SK-MEL-5 (cell line): ENCODE data around the gene DDX23. TPM values are rescaled to one million over a fixed set of nuclear protein-coding genes. Genes with fewer than 3 reads are reported as not detected.
"Not testable (repeated sequence)": the region's sequence is repeated elsewhere in the genome, so short reads cannot be mapped to it uniquely, and the experiment has no call there.

ENCODE experiments used
- DNase-seq: peaks from one replicate; pipeline ENCODE4 v3.0.0-alpha.2; 2016; ENCODE audit warnings: low read depth, low spot score
- in situ Hi-C: cut with HindIII; loops from 2 replicates; pipeline ENCODE4 v1.10.0; 2016; ENCODE audit warnings: low sequenced_read_pairs, high pct_unique_total_duplicates, low pct_unique_long_range_greater_than_20kb
- total RNA-seq: library from RNA; depleted of rRNA; stranded (reverse); fragments of >200 nt; shearing (Covaris generic); gene quantifications from 2 replicates; pipeline ENCODE4 v1.2.3, GENCODE V29; 2014

Gene DDX23
- total RNA-seq, 1 experiment from 2014 or later: 86.4 TPM

- no peak for DNase-seq
- in situ Hi-C loops: no loop called here
These were observed 14.2 kb upstream of the DDX23 start for GRCh38 chr12:48866052-48866711.

DNA sequence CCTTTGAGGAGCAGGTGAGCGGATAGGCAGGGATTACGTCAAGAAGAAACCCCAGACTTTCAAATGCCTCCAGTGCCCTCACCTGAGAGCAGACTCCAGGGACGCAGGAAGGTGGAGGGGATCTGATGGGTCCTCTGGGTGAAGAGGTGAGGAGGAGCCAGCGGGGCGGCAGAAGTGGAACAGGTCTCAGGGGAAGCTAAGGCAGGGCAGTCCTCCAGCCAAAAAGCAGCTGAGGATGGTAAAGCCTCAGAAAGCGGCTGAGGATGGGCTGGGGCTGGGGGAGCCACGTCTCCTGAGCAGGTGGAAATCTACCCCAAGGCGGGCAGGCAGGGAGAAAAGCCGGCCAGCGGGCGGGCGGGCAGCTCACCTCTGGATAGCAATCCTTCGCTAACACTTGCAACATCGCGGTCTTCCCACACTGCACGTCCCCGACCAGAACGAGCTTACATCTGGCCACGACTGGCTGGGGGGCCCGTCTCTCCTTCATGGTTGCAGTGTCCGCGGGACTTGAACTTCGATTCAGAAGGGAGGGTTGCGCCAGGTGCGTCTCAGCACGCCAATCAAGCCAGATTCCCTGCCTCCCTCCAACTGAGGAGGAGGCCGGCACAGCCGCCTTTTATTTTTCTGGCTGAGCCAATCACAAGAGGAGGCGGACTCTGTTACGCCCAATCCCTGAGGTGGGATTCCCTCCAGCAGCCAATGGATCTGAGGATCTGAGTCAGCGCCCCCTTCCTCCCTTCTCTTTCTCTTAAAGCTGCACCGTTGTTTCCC lies 13.5 kb upstream of the DDX23 start, which contains the start of gene RND1:
Gene RND1, minus strand, starts transcription at position 590 of the 771 bp plus-strand sequence. Its CDS starts 103 bp downstream, at position 487.
- peak; percentile 93 for DNase-seq
- in situ Hi-C loops: no loop called here

DNA sequence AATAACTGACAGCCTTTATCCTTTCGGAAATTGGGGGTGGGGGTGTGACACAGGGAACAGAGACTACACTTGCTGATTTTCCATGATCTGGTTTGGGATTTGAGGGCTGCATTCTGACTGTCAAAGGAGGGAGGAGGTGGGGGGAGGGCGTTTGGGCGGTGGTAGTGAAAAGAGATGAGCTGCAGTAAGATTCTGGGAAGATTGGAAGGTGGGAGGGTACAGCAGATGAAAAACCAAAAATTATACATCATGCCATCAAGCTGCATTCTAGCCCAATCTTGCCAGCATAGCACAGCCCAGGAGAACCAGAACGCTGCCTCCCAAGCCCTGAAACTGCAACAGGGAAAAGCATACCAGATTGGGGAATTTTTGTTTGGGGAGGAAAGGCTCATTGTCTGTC lies 11.3 kb upstream of the DDX23 start:
- no peak for DNase-seq
- in situ Hi-C loops: no loop called here

- in situ Hi-C loops: no loop called here
- DNase-seq: no peak
These were observed 10.8 kb upstream of the DDX23 start for GRCh38 chr12:48862760-48863159.

GRCh38 chr12:48861111-48861510 lies 9.1 kb upstream of the DDX23 start:
- in situ Hi-C loops: no loop called here
- no peak for DNase-seq

GRCh38 chr12:48860236-48860635 lies 8.3 kb upstream of the DDX23 start:
- in situ Hi-C loops, DNase-seq: not testable (repeated sequence)

DNA sequence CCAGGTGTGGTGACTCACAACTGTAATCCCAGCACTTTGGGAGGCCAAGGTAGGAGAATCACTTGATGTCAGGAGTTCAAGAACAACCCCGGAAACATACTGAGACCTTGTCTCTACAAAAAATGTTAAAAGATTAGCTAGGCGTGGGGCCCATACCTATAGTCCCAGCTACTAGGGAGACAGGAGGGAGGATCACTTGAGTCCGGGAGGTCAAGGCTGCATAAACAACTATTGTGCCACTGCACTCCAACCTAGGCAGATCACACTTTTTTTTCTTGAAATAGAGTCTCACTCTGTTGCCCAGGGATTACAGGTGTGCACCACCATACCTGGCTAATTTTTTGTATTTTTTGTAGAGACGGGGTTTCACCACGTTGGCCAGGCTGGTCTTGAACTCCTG lies 7.6 kb upstream of the DDX23 start:
- no peak for DNase-seq
- in situ Hi-C loops: no loop called here

DNA sequence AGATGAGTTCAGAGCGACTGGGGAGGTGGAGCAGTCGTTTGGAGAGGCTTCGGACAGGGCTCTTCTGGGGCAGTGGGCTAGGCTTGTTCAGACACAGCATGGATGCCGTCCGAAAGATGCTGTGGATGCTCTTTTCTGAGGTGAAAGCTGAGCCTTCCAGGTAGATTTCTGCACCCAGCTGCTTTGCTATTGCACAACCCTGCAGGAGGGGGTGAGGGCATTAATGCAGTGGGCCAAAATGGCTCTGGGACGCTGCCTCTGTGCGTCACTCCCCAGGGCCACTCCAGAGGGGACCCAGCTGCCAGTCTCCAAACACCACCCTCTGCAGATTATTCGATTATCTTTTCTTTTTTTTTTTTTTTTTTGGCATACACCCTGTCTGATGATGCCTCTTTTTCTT lies 6.1 kb upstream of the DDX23 start:
- in situ Hi-C loops: no loop called here
- no peak for DNase-seq

GRCh38 chr12:48857278-48857994 lies 5.5 kb upstream of the DDX23 start:
- in situ Hi-C loops: no loop called here
- no peak for DNase-seq

DNA sequence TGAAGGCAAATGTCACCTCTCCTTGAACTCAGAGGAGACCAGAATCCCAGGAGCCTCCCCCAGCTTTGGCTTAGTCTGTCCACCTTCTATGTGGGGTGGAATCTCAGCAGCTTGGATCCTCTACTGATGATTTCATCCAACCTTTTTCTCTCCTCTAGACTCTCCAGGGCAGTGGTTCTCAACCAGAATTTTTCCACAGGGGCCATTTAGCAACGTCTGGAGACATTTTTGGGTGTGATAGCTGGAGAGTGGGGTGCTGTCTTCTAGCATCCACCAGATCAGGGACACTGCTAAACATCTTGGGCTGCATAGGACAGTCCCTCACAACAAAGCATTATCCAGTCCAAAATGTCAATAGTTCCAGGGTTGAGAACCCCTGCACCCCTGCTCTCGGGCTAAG lies 4.4 kb upstream of the DDX23 start:
- in situ Hi-C loops: no loop called here
- no peak for DNase-seq

DNA sequence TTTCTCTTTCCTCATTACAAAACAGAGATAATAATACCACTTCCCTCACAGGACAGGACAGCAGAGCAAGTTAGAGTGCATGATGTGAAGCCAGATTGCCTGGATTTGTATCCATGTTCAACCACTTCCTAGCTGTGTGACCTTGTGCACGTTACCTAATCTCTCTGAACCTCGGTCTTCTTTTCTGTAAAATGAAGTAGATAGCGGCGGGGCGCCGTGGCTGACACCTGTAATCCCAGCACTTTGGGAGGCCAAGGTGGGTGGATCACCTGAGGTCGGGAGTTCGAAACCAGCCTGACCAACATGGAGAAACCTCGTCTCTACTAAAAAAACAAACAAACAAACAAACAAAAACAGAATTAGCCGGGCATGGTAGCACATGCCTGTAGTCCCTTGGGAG lies 3.0 kb upstream of the DDX23 start:
- DNase-seq: not testable (repeated sequence)

GRCh38 chr12:48854488-48854887 lies 2.5 kb upstream of the DDX23 start:
- DNase-seq: no peak
- in situ Hi-C loops: no loop called here

More for the DNA sequence above, 3.0 kb upstream of the DDX23 start:
- in situ Hi-C loops: not testable (repeated sequence)

DNA sequence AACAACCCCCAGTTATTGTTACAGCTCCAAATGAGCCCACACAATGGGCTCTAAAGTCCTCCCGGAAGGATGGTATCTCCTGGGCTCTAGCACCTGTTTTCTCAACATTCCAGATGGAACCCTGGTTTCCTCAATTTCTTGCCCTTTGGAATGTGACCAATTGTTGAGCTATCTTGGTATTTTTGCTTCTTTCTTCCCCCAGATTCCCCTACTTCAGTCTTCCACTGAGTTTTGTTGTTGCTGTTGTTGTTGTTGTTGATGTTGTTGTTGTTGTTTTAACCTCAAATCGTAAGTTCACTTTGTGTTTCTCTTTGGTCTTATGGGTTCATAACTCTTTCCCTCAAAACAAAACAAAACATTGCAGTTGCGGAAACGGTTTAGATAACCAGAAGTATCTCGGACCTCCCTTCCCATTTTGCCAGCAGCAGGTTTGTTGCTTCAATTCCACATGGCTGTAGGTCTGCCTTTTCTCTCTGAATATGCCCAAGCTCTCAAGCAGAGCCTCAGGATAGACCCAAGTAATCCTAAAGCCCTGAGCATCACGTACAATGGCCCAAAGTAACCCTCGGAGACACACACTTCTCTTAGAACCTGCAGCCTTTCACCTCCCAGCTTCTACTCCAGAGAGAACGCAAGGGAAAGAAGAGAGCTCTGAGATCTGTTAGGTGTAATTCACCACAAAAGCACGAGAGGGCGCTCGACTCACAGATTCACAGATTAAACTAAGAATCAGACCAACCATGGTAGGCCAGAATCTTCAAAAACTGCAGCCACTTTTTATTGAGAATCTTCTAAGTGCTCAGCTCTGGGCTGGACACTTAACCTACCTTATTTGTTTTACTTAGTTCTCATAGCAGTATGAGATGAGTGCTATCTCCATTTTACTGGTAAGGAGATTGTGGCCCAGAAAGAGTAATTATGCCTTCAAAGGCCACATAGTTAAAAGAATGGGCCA lies 1.0 kb upstream of the DDX23 start:
- in situ Hi-C loops: no loop called here
- peak; percentile 94 for DNase-seq

GRCh38 chr12:48842021-48842420 lies 9.9 kb downstream of the DDX23 start:
- in situ Hi-C loops, DNase-seq: not testable (repeated sequence)

- DNase-seq: no peak
- in situ Hi-C loops: no loop called here
These were observed 13.9 kb downstream of the DDX23 start for GRCh38 chr12:48838048-48838447.

DNA sequence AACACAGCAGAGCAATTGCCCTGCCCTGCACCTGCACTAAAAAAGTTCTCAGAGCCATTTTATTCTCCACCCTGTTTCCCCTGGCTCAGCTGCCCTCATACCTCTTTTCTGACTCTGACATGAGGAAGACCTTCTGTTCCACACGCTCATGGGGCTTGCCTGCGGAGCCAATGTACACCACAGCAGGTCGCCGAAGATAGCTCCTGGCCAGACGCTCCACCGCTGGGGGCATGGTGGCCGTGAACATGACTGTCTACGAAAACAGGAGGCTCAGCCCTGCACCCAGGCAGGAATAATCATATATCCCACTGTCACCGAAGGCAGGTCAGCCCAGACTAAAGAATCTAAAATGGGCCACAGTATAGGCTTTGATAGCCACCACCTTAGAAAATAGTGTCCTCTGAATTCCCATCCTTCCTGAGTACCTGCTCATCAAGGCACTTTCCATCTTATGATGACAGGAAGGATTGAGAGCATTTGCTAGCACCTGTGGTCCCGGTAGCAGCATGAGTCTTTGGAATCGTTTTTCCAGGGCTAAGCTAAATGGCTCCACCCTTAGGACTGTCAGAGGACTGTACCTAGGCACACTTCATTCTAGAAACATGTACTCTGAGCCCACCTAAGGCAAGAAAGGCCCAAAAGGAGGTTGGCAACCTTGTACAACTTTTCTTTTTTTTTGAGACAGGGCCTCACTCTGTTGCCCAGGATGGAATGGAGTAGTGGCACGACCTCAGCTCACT lies 19.5 kb downstream of the DDX23 start:
- in situ Hi-C loops: no loop called here
- no peak for DNase-seq

- in situ Hi-C loops: no loop called here
These were observed 20.7 kb downstream of the DDX23 start for GRCh38 chr12:48831257-48831656.

More at GRCh38 chr12:48831257-48831656, 20.7 kb downstream of the DDX23 start:
- no peak for DNase-seq
